ENCODE measurements around the gene PLXNA2. TPM values are rescaled to one million over a fixed set of nuclear protein-coding genes. Genes with fewer than 3 reads are reported as not detected.
A peak's percentile ranks its signal among the peaks of the same experiment; 100 is the strongest.

The PLXNA2 gene
- total RNA-seq, 2 donors from 2014 or later: 7.3 to 8.9 TPM

- no peaks in the 10 kb centered on the region for H3K27me3 ChIP-seq (replicated peaks; ENCODE audit: insufficient read depth)
- H3K9me3 ChIP-seq: no peaks in the 10 kb centered on the region
- H3K4me3 ChIP-seq: no peak overlapping the region
- peaks cover 3% of the 10 kb centered on the region for H3K4me1 ChIP-seq (replicated peaks)
- WGBS: 87% methylated on average over 4 of the region's 4 CpGs
- intact Hi-C loops (cut with DNase I): no loop called here
- no peak for DNase-seq (ENCODE audit: low spot score)
- no peak for TF ChIP-seq POLR2AphosphoS5 (IDR thresholded peaks at IDR 0.05)
- no peaks in the 10 kb centered on the region for H3K36me3 ChIP-seq
- no peak overlapping the region for H3K27ac ChIP-seq
Measured at GRCh38 chr1:208048904-208049303, 195.3 kb downstream of the PLXNA2 start.

GRCh38 chr1:208047975-208048374, 196.2 kb downstream of the PLXNA2 start:
- H3K9me3 ChIP-seq: no peaks in the 10 kb centered on the region
- intact Hi-C loops (cut with DNase I): no loop called here
- H3K4me1 ChIP-seq (replicated peaks): peaks cover 3% of the 10 kb centered on the region
- H3K4me3 ChIP-seq: no peak overlapping the region
- peak; percentile 30 for DNase-seq (ENCODE audit: low spot score)
- H3K36me3 ChIP-seq: no peaks in the 10 kb centered on the region
- H3K27ac ChIP-seq: peak overlapping the region; percentile 38 to 42
- WGBS: 10% methylated on average over 6 of the region's 6 CpGs
- no peaks in the 10 kb centered on the region for H3K27me3 ChIP-seq (replicated peaks; ENCODE audit: insufficient read depth)
- TF ChIP-seq POLR2AphosphoS5 (IDR thresholded peaks at IDR 0.05) (no peak), POLR2A (IDR thresholded peaks at IDR 0.05) (no peak), CTCF (IDR thresholded peaks at IDR 0.05) (no peak)

GRCh38 chr1:208047476-208047934, 196.7 kb downstream of the PLXNA2 start:
- TF ChIP-seq POLR2AphosphoS5 (IDR thresholded peaks at IDR 0.05) (peak; percentile 77), CTCF (IDR thresholded peaks at IDR 0.05) (no peak)
- WGBS: 28% methylated on average over 6 of the region's 6 CpGs
- H3K27ac ChIP-seq: peak overlapping the region; percentile 42 to 51
- peak; percentile 80 for DNase-seq (ENCODE audit: low spot score)
- intact Hi-C loops (cut with DNase I): no loop called here
- H3K4me3 ChIP-seq: no peak overlapping the region
- no peaks in the 10 kb centered on the region for H3K9me3 ChIP-seq
- H3K36me3 ChIP-seq: no peaks in the 10 kb centered on the region
- H3K4me1 ChIP-seq (replicated peaks): peaks cover 3% of the 10 kb centered on the region
- H3K27me3 ChIP-seq (replicated peaks; ENCODE audit: insufficient read depth): no peaks in the 10 kb centered on the region

GRCh38 chr1:208045463-208046260, 198.5 kb downstream of the PLXNA2 start:
- Histone ChIP-seq H3K27me3 (replicated peaks; ENCODE audit: insufficient read depth) (no peaks in the 10 kb centered on the region), H3K4me1 (replicated peaks) (peaks cover 3% of the 10 kb centered on the region), H3K4me3 (no peak overlapping the region), H3K36me3 (no peaks in the 10 kb centered on the region), H3K27ac (no peak overlapping the region), H3K9me3 (no peaks in the 10 kb centered on the region)
- DNase-seq (ENCODE audit: low spot score): no peak
- TF ChIP-seq POLR2A (IDR thresholded peaks at IDR 0.05) (no peak), CTCF (IDR thresholded peaks at IDR 0.05) (no peak), POLR2AphosphoS5 (IDR thresholded peaks at IDR 0.05) (no peak)
- WGBS: 76% methylated on average over 16 of the region's 16 CpGs
- intact Hi-C loops (cut with DNase I): no loop called here

- Histone ChIP-seq H3K36me3 (no peaks in the 10 kb centered on the region), H3K9me3 (no peaks in the 10 kb centered on the region), H3K4me3 (no peak overlapping the region), H3K4me1 (replicated peaks) (peaks cover 3% of the 10 kb centered on the region), H3K27ac (no peak overlapping the region), H3K27me3 (replicated peaks; ENCODE audit: insufficient read depth) (no peaks in the 10 kb centered on the region)
- TF ChIP-seq CTCF (IDR thresholded peaks at IDR 0.05): no peak
- TF ChIP-seq POLR2A (IDR thresholded peaks at IDR 0.05): no peak
- TF ChIP-seq POLR2AphosphoS5 (IDR thresholded peaks at IDR 0.05): no peak
- 89% methylated on average over 27 of the region's 27 CpGs for WGBS
- DNase-seq (ENCODE audit: low spot score): no peak
- intact Hi-C loops (cut with DNase I): no loop called here
Measured at GRCh38 chr1:208044589-208045462, 199.4 kb downstream of the PLXNA2 start.
